Heart left ventricle (tissue), 16 donors: ENCODE data around the gene LRPPRC. TPM values are rescaled to one million over a fixed set of nuclear protein-coding genes. Genes with fewer than 3 reads are reported as not detected.
A peak's percentile ranks its signal among the peaks of the same experiment; 100 is the strongest.

Source experiments
- ATAC-seq, 4 donors: fragments of 200-7000 bp; cut with Tn5 transposase; one replicate each; pipeline ENCODE4 v1.9.1; 2020 to 2022; ENCODE audit warnings: moderate library complexity in 4 of 4, mild to moderate bottlenecking in 3 of 4, moderate number of reproducible peaks in 1 of 4
- DNase-seq, 5 donors: peaks; one replicate each; pipeline ENCODE4 v3.0.0-alpha.2; 2020
- H3K27ac ChIP-seq, 12 donors: fragments of 200-600 bp; sonication (generic) in 4 of 12; one replicate each; pipeline versions ENCODE4 v1.5.0 to v1.8.0; 2016 to 2022; ENCODE audit warnings: mild to moderate bottlenecking in 2 of 12
- H3K27me3 ChIP-seq, 9 donors: fragments of 200-600 bp; sonication (generic) in 2 of 9; one replicate each; pipeline versions ENCODE4 v1.5.1 to v1.8.0; 2016 to 2022; ENCODE audit warnings: mild to moderate bottlenecking in 3 of 9
- H3K36me3 ChIP-seq, 9 donors: fragments of 200-600 bp; sonication (generic) in 2 of 9; one replicate each; pipeline versions ENCODE4 v1.5.0 to v1.8.0; 2018 to 2022; ENCODE audit warnings: mild to moderate bottlenecking in 2 of 9
- H3K4me1 ChIP-seq, 12 donors: fragments of 200-600 bp; sonication (generic) in 4 of 12; one replicate each; pipeline versions ENCODE4 v1.5.0 to v1.8.0; 2016 to 2022; ENCODE audit warnings: mild to moderate bottlenecking in 3 of 12
- H3K4me3 ChIP-seq, 12 donors: fragments of 200-600 bp; sonication (generic) in 4 of 12; one replicate each; pipeline versions ENCODE4 v1.5.0 to v1.8.0; 2017 to 2022; ENCODE audit warnings: mild to moderate bottlenecking in 9 of 12, moderate library complexity in 4 of 12
- H3K9me3 ChIP-seq, 12 donors: fragments of 200-600 bp; sonication (generic) in 4 of 12; one replicate each; pipeline versions ENCODE4 v1.5.0 to v1.8.0; 2016 to 2022; ENCODE audit warnings: mild to moderate bottlenecking in 1 of 12
- CTCF ChIP-seq, 12 donors: fragments of 200-600 bp; sonication (generic) in 4 of 12; IDR thresholded peaks; one replicate each; pipeline versions ENCODE4 v1.5.0 to v1.8.0; 2018 to 2022; ENCODE audit warnings: antibody characterized with exemption in 12 of 12, mild to moderate bottlenecking in 5 of 12
- POLR2A ChIP-seq, 2 donors: fragments of 450-650 bp; IDR thresholded peaks; one replicate each; pipeline ENCODE4 v1.6.1; 2017; ENCODE audit warnings: antibody characterized with exemption in 2 of 2, mild to moderate bottlenecking in 2 of 2, moderate library complexity in 2 of 2
- WGBS, 4 donors: extraction: QIAGEN DNeasy Blood & Tissue Kit in 2 of 4; methylation state at CpG; one replicate each; pipeline versions ENCODE4 v1.1.5 to v1.1.7; 2013 to 2018; 5-methylcytosine and 5-hydroxymethylcytosine counted together
- intact Hi-C, 10 donors: fragments of 100-400 bp; cut with DNase I; formaldehyde crosslinking; loops; one replicate each; pipeline versions ENCODE4 v1.11.1 to v1.14.2; 2022
- polyA plus RNA-seq, 2 donors: library from polyadenylated mRNA; stranded (reverse); fragments of 200-250 nt; gene quantifications; one replicate each; pipeline ENCODE4 v1.2.3, GENCODE V29; 2013
- total RNA-seq, 9 donors: library from RNA; depleted of rRNA in 2 of 9; stranded (reverse); fragments of >200 nt in 2 of 9; fragmentation: NEBNext Ultra II Directional in 3 of 9; extraction: Animal tissue kit (Norgen Biotek cat#: 25700) in 3 of 9; gene quantifications; one replicate each; pipeline versions ENCODE4 v1.1.0 to v1.2.4, GENCODE V29; 2016 to 2023
- donor health status: ischemic (EF 13 %, LVEDD 7.1; RV severe dilation, severe dysfunction).
- donor health status: healthy with polysubstance abuse.
- donor health status: DM: no; HTN: yes; CAD: no.
- donor health status: DM: no; HTN: no; CAD: no.
- donor health status: ischemic (EF 25% LVEDD 6.9; RV normal size, moderate dysfunction).
- donor health status: ischemic (EF 25% LVEDD 5.7; RV mildly dilated, moderate dysfunction).
- donor health status: healthy.
- donor health status: DM: yes; HTN: yes; CAD: no.
- donor health status: ischemic (EF 35%, LVEDD 5.7; RV mildly dilated, moderate dysfunction).
- donor health status: nonischemic (EF 11% LVEDD 7.7; RV severe dilation, severe dysfunction).
- donor health status: DM: yes; HTN: yes; CAD: no.
- donor health status: PGD.
- donor health status: ischemic (EF 29% LVEDD 5.4; RV normal size, mild dysfunction).
- donor health status: nonischemic (EF 23%, LVEDD 6.1; RV moderate dilation, normal function).

The LRPPRC gene
- total and polyA plus RNA-seq, 11 donors = 23.2 to 117 (median 88.0) TPM

- WGBS, 4 donors = 78 to 90% (median 86%) methylated on average over 4 of the region's 4 CpGs
- H3K27ac ChIP-seq = no peak overlapping the region
- H3K4me3 ChIP-seq = no peak overlapping the region
- H3K36me3 ChIP-seq = peaks cover 0 to 2% (median 0%) of the 10 kb centered on the region in 9 donors
- peaks cover 8 to 24% (median 19%) of the 10 kb centered on the region in 12 donors for H3K4me1 ChIP-seq
- intact Hi-C loops = loop anchor here in 2 of 10 donors (5.0 to 10.0 kb wide), 3 partner anchors 167 to 364 kb away; partner anchors contain the start of genes PPM1B (in 2 of the 2), CAMKMT (in 1 of the 2) and PREPL (in 1 of the 2)
- H3K9me3 ChIP-seq = no peaks in the 10 kb centered on the region
- H3K27me3 ChIP-seq = no peaks in the 10 kb centered on the region
- TF ChIP-seq CTCF (IDR thresholded peaks at IDR 0.05) (no peak), POLR2A (IDR thresholded peaks at IDR 0.05) (no peak)
- no peak for DNase-seq
- ATAC-seq = no peak
Observed at GRCh38 chr2:43998263-43998662, 2.5 kb upstream of the LRPPRC start.

GRCh38 chr2:43993437-43993836 lies 2.4 kb downstream of the LRPPRC start:
- no peak for ATAC-seq
- Histone ChIP-seq H3K9me3 (no peaks in the 10 kb centered on the region), H3K4me1 (peaks cover 8 to 38% (median 23%) of the 10 kb centered on the region in 12 donors), H3K27me3 (no peaks in the 10 kb centered on the region), H3K4me3 (peak overlapping the region in 1 of 12 donors; percentile 21), H3K36me3 (peaks cover 0 to 33% (median 16%) of the 10 kb centered on the region in 9 donors), H3K27ac (no peak overlapping the region)
- no peak for DNase-seq
- TF ChIP-seq CTCF (IDR thresholded peaks at IDR 0.05) = no peak
- no peak for TF ChIP-seq POLR2A (IDR thresholded peaks at IDR 0.05)
- WGBS, 4 donors = 71 to 80% (median 76%) methylated on average over 5 of the region's 5 CpGs
- intact Hi-C loops = loop anchor here in 1 of 10 donors (10.0 kb wide), 1 partner anchor 171 kb away; the partner anchor contains the start of gene PPM1B

- ATAC-seq (no peak), DNase-seq (no peak)
- H3K9me3 ChIP-seq = no peaks in the 10 kb centered on the region
- H3K36me3 ChIP-seq = peaks cover 0 to 42% (median 30%) of the 10 kb centered on the region in 9 donors
- 87 to 92% (median 92%) methylated on average over 4 of the region's 4 CpGs for WGBS, 4 donors
- peaks cover 5 to 26% (median 14%) of the 10 kb centered on the region in 12 donors for H3K4me1 ChIP-seq
- H3K27ac ChIP-seq = no peak overlapping the region
- H3K27me3 ChIP-seq = no peaks in the 10 kb centered on the region
- intact Hi-C loops = loop anchor here in 1 of 10 donors (10.0 kb wide), 1 partner anchor 55 kb away; no protein-coding TSS in a partner anchor
- no peak for TF ChIP-seq CTCF (IDR thresholded peaks at IDR 0.05)
- TF ChIP-seq POLR2A (IDR thresholded peaks at IDR 0.05) = no peak
- H3K4me3 ChIP-seq = no peak overlapping the region
Observed at GRCh38 chr2:43989545-43989944, 6.2 kb downstream of the LRPPRC start.

GRCh38 chr2:43986600-43986999 lies 9.2 kb downstream of the LRPPRC start:
- H3K4me3 ChIP-seq = no peak overlapping the region
- no peak for ATAC-seq

More at GRCh38 chr2:43986600-43986999, 9.2 kb downstream of the LRPPRC start:
- H3K4me1 ChIP-seq = peaks cover 0 to 9% (median 0%) of the 10 kb centered on the region in 12 donors
- TF ChIP-seq POLR2A (IDR thresholded peaks at IDR 0.05) (no peak), CTCF (IDR thresholded peaks at IDR 0.05) (no peak)
- no peak overlapping the region for H3K27ac ChIP-seq
- peaks cover 0 to 33% (median 25%) of the 10 kb centered on the region in 9 donors for H3K36me3 ChIP-seq
- no peaks in the 10 kb centered on the region for H3K9me3 ChIP-seq
- intact Hi-C loops = loop anchor here in 1 of 10 donors (10.0 kb wide), 1 partner anchor 52 kb away; no protein-coding TSS in a partner anchor
- WGBS, 4 donors = 93 to 96% (median 95%) methylated on average over 6 of the region's 6 CpGs
- H3K27me3 ChIP-seq = no peaks in the 10 kb centered on the region
- no peak for DNase-seq
